Activated T-helper 1 cell treated with anti-CD3 and anti-CD28 coated beads, Interleukin-12 subunit alpha, Interleukin-12 subunit beta, Interleukin-2, Interleukin-4 antibody, amounts not matched to agents 30 ng/mL and 10 ng/mL and 1 ng/mL, durations not matched to agents 14 hours and 24 hours and 36 hours (primary cell): ENCODE data around the gene ERAP2. TPM values are rescaled to one million over a fixed set of nuclear protein-coding genes. Genes with fewer than 3 reads are reported as not detected.

ENCODE experiments used
- DNase-seq: peaks from one replicate; pipeline ENCODE4 v3.0.0; 2021; ENCODE audit warnings: low spot score
- H3K27ac Mint-ChIP-seq: one replicate; pipeline ENCODE4 v1.8.0; 2021; ENCODE audit warnings: mild to moderate bottlenecking, mixed read lengths
- H3K27me3 Mint-ChIP-seq: one replicate; pipeline ENCODE4 v1.8.0; 2022; ENCODE audit warnings: mild to moderate bottlenecking, moderate library complexity, mixed read lengths; ENCODE audit not compliant: insufficient read depth
- H3K36me3 Mint-ChIP-seq: one replicate; pipeline ENCODE4 v1.8.0; 2021; ENCODE audit warnings: low read depth, mixed read lengths
- H3K4me1 Mint-ChIP-seq: one replicate; pipeline ENCODE4 v1.8.0; 2021; ENCODE audit warnings: low read depth, mixed read lengths
- H3K4me3 Mint-ChIP-seq: one replicate; pipeline ENCODE4 v1.8.0; 2021; ENCODE audit warnings: mild to moderate bottlenecking, moderate library complexity, mixed read lengths
- H3K9me3 Mint-ChIP-seq: one replicate; pipeline ENCODE4 v1.8.0; 2021; ENCODE audit warnings: mixed read lengths
- intact Hi-C: fragments of 100-400 bp; cut with micrococcal nuclease; formaldehyde crosslinking; loops from one replicate; pipeline ENCODE4 v1.15.1; 2024
- total RNA-seq: library from RNA; stranded (reverse); gene quantifications from 2 replicates; pipeline ENCODE4 v1.2.3, GENCODE V29; 2022

ERAP2 gene
- total RNA-seq, 1 donor from 2014 or later, result 52.9 TPM

GRCh38 chr5:96851312-96852062 is 24.8 kb upstream of the ERAP2 start:
- DNase-seq, result no peak
- H3K4me1 Mint-ChIP-seq, result no peaks in the 10 kb centered on the region
- no peak overlapping the region for H3K27ac Mint-ChIP-seq
- no peak overlapping the region for H3K4me3 Mint-ChIP-seq
- intact Hi-C loops, result no loop called here
- H3K36me3 Mint-ChIP-seq, result no peaks in the 10 kb centered on the region
- peaks cover 12% of the 10 kb centered on the region for H3K27me3 Mint-ChIP-seq
- peaks cover 5% of the 10 kb centered on the region for H3K9me3 Mint-ChIP-seq

GRCh38 chr5:96852759-96853158 is 23.5 kb upstream of the ERAP2 start:
- H3K27ac Mint-ChIP-seq, result no peak overlapping the region
- intact Hi-C loops, result no loop called here

DNA sequence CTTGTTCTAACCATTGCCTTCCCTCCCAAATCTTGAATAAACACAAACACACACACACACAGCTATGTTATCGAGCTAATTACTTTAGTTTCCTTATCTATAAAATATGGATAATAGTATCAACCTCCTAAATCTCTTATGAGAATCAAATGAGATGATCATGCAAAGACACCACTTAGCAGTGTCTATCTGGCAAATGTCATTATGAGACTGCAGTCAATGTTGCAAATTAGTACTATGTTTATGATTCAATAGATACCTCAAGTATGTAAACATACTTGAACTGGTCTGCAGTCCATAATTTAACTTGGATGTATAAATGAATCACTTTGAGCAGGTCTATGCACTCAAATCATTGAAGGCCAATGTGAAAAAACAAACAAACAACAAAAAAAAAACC is 22.2 kb upstream of the ERAP2 start:
- no peak overlapping the region for H3K27ac Mint-ChIP-seq
- no peaks in the 10 kb centered on the region for H3K36me3 Mint-ChIP-seq
- H3K4me3 Mint-ChIP-seq, result no peak overlapping the region
- intact Hi-C loops, result no loop called here
- H3K9me3 Mint-ChIP-seq, result peaks cover 5% of the 10 kb centered on the region
- peaks cover 3% of the 10 kb centered on the region for H3K27me3 Mint-ChIP-seq
- H3K4me1 Mint-ChIP-seq, result no peaks in the 10 kb centered on the region
- DNase-seq, result no peak

More at GRCh38 chr5:96852759-96853158, 23.5 kb upstream of the ERAP2 start:
- Mint-ChIP-seq H3K27me3 (peaks cover 8% of the 10 kb centered on the region), H3K4me1 (no peaks in the 10 kb centered on the region), H3K9me3 (peaks cover 5% of the 10 kb centered on the region), H3K4me3 (no peak overlapping the region), H3K36me3 (no peaks in the 10 kb centered on the region)
- no peak for DNase-seq

- DNase-seq, result no peak
- H3K27me3 Mint-ChIP-seq, result peaks cover 3% of the 10 kb centered on the region
- intact Hi-C loops, result no loop called here
- no peak overlapping the region for H3K27ac Mint-ChIP-seq
- no peak overlapping the region for H3K4me3 Mint-ChIP-seq
- H3K9me3 Mint-ChIP-seq, result no peaks in the 10 kb centered on the region
- H3K4me1 Mint-ChIP-seq, result no peaks in the 10 kb centered on the region
- H3K36me3 Mint-ChIP-seq, result no peaks in the 10 kb centered on the region
Observed at GRCh38 chr5:96855031-96855872, 21.0 kb upstream of the ERAP2 start.

DNA sequence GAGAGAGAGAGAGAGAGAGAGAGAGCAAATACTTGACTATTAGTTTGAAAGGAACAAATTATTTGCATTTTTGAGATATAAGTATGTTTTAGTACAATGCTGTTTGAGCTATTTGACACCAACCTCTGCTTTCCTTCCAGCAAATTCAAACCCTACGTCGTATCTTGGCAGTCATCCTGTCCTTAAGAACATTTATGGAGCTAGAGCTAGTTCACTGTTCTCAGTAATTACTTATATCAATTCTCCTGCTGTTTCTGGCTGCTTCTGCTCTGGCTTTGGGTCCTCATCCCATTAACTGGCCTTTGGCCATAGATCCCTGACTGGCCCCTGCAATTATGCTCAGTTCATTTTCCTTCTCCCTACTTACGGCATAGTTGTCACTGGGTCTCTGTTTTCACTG is 19.9 kb upstream of the ERAP2 start:
- no peak for DNase-seq
- intact Hi-C loops, result no loop called here

GRCh38 chr5:96857454-96857853 is 18.8 kb upstream of the ERAP2 start:
- Mint-ChIP-seq H3K27me3 (no peaks in the 10 kb centered on the region), H3K9me3 (no peaks in the 10 kb centered on the region), H3K36me3 (no peaks in the 10 kb centered on the region), H3K4me1 (peaks cover 6% of the 10 kb centered on the region), H3K4me3 (no peak overlapping the region), H3K27ac (no peak overlapping the region)
- intact Hi-C loops, result no loop called here
- no peak for DNase-seq

More for the DNA sequence above, 19.9 kb upstream of the ERAP2 start:
- H3K27ac Mint-ChIP-seq, result no peak overlapping the region
- H3K27me3 Mint-ChIP-seq, result peaks cover under 1% of the 10 kb centered on the region
- no peak overlapping the region for H3K4me3 Mint-ChIP-seq
- peaks cover 6% of the 10 kb centered on the region for H3K4me1 Mint-ChIP-seq
- no peaks in the 10 kb centered on the region for H3K36me3 Mint-ChIP-seq
- no peaks in the 10 kb centered on the region for H3K9me3 Mint-ChIP-seq

DNA sequence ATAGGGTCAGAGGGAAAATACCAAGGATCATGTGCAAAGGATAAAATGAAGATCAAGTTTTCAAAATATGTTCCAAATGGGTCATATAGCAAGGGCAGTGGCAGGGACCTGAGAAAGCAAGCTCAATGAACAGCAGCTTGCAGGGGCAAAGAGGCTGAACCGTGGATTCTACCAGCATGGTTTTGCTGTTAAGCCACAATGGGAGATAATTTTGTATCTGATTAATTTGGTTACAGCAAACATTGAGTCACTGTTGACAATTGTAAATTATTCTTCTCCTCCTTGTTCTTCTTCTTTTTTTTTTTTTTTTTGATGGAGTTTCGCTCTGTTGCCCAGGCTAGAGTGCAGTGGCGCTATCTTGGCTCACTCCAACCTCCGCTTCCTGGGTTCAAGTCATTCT is 18.4 kb upstream of the ERAP2 start:
- no peaks in the 10 kb centered on the region for H3K9me3 Mint-ChIP-seq
- no peak for DNase-seq
- peaks cover 7% of the 10 kb centered on the region for H3K4me1 Mint-ChIP-seq
- no peaks in the 10 kb centered on the region for H3K27me3 Mint-ChIP-seq
- H3K27ac Mint-ChIP-seq, result no peak overlapping the region
- H3K4me3 Mint-ChIP-seq, result no peak overlapping the region
- intact Hi-C loops, result no loop called here
- H3K36me3 Mint-ChIP-seq, result no peaks in the 10 kb centered on the region

- no peaks in the 10 kb centered on the region for H3K9me3 Mint-ChIP-seq
- peaks cover 22% of the 10 kb centered on the region for H3K4me1 Mint-ChIP-seq
- H3K27me3 Mint-ChIP-seq, result no peaks in the 10 kb centered on the region
- no peak overlapping the region for H3K27ac Mint-ChIP-seq
- DNase-seq, result no peak
- H3K4me3 Mint-ChIP-seq, result no peak overlapping the region
- no peaks in the 10 kb centered on the region for H3K36me3 Mint-ChIP-seq
- intact Hi-C loops, result no loop called here
Observed at GRCh38 chr5:96859375-96859774, 16.9 kb upstream of the ERAP2 start.

DNA sequence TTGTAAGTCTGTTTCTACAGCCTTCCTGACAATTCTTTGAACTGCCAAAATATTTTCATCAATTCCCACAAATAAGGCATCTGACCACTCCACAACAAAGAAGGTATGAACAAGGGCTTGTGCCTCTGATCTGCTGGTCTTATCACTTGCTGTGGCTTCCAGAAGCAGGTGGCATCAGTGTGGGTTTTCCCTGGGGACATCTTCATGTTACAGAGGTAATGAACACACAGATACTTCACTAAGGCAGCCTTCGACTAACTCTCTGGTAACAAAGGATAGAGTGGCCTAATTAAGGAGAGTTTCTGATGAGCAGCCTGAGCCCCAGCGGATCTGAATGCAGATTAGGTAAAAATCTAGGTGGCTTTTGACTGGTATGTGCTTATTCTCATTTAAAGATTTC is 15.2 kb upstream of the ERAP2 start:
- Mint-ChIP-seq H3K27ac (no peak overlapping the region), H3K36me3 (no peaks in the 10 kb centered on the region), H3K27me3 (no peaks in the 10 kb centered on the region), H3K4me1 (peaks cover 23% of the 10 kb centered on the region), H3K4me3 (no peak overlapping the region), H3K9me3 (no peaks in the 10 kb centered on the region)
- intact Hi-C loops, result no loop called here
- no peak for DNase-seq

DNA sequence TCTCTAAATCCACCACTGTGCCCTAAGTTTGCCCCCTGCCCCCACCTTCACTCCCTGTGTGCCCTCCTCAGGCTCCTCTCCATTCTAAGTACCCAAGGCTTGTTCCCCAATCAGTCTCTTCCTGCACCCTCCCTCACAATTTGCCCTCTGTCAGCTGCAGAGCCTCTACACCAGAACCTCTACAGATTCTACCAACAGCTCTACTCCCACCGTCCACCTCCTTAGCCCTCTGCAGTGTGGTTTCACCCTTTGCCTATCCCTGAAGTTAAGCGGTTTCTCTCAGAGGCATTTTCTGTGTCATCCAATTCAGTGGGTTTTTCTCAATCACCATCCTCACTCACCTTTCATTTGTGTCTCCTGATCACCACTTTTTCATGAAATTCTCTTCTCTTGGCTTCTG is 13.2 kb upstream of the ERAP2 start:
- intact Hi-C loops, result no loop called here
- H3K4me3 Mint-ChIP-seq, result no peak overlapping the region
- DNase-seq, result no peak
- no peaks in the 10 kb centered on the region for H3K9me3 Mint-ChIP-seq
- peaks cover 23% of the 10 kb centered on the region for H3K4me1 Mint-ChIP-seq
- no peaks in the 10 kb centered on the region for H3K27me3 Mint-ChIP-seq
- H3K27ac Mint-ChIP-seq, result peak overlapping the region; percentile 11
- H3K36me3 Mint-ChIP-seq, result no peaks in the 10 kb centered on the region

GRCh38 chr5:96863949-96864584 is 12.2 kb upstream of the ERAP2 start:
- no peaks in the 10 kb centered on the region for H3K9me3 Mint-ChIP-seq
- intact Hi-C loops, result loop anchor here (1.0 kb wide), 2 partner anchors 12 to 71 kb away; partner anchors contain the start of gene ERAP2
- peaks cover 29% of the 10 kb centered on the region for H3K4me1 Mint-ChIP-seq
- H3K4me3 Mint-ChIP-seq, result no peak overlapping the region
- peak overlapping the region; percentile 27 for H3K27ac Mint-ChIP-seq
- no peaks in the 10 kb centered on the region for H3K27me3 Mint-ChIP-seq
- DNase-seq, result no peak
- no peaks in the 10 kb centered on the region for H3K36me3 Mint-ChIP-seq

GRCh38 chr5:96864922-96865530 is 11.3 kb upstream of the ERAP2 start:
- Mint-ChIP-seq H3K9me3 (no peaks in the 10 kb centered on the region), H3K27ac (no peak overlapping the region), H3K4me3 (no peak overlapping the region), H3K27me3 (no peaks in the 10 kb centered on the region), H3K36me3 (no peaks in the 10 kb centered on the region), H3K4me1 (peaks cover 39% of the 10 kb centered on the region)
- no peak for DNase-seq
- intact Hi-C loops, result loop anchor here (1.0 kb wide), 2 partner anchors 11 to 70 kb away; partner anchors contain the start of gene ERAP2
